HG03060 (cell line): ENCODE measurements around the gene ZBTB46.
"Not testable (repeated sequence)": the region's sequence is repeated elsewhere in the genome, so short reads cannot be mapped to it uniquely, and the experiment has no call there.

ENCODE experiments used
- ATAC-seq: cut with Tn5 transposase; IDR thresholded peaks from one replicate; pipeline ENCODE4 v1.9.1; 2021; ENCODE audit warnings: low read depth, moderate number of reproducible peaks; ENCODE audit not compliant: unreplicated experiment

The ZBTB46 gene

GRCh38 chr20:63792866-63793265 is 38.2 kb downstream of the ZBTB46 start:
- no peak for ATAC-seq

GRCh38 chr20:63791497-63792156 is 39.4 kb downstream of the ZBTB46 start:
- ATAC-seq: no peak

- no peak for ATAC-seq
Measured at GRCh38 chr20:63790572-63791168, 40.4 kb downstream of the ZBTB46 start.

GRCh38 chr20:63789836-63790571 is 41.1 kb downstream of the ZBTB46 start:
- no peak for ATAC-seq

- no peak for ATAC-seq
Measured at GRCh38 chr20:63787749-63788148, 43.3 kb downstream of the ZBTB46 start.

- ATAC-seq: no peak
Measured at GRCh38 chr20:63787302-63787701, 43.8 kb downstream of the ZBTB46 start.

GRCh38 chr20:63785691-63786131 is 45.4 kb downstream of the ZBTB46 start:
- ATAC-seq: no peak

- ATAC-seq: no peak
Measured at GRCh38 chr20:63783970-63784369, 47.1 kb downstream of the ZBTB46 start.

- ATAC-seq: no peak
Measured at GRCh38 chr20:63782521-63782971, 48.5 kb downstream of the ZBTB46 start.

- ATAC-seq: no peak
Measured at GRCh38 chr20:63782051-63782471, 49.0 kb downstream of the ZBTB46 start.

- ATAC-seq: no peak
Measured at GRCh38 chr20:63781181-63781580, 49.9 kb downstream of the ZBTB46 start.

- ATAC-seq: no peak
Measured at GRCh38 chr20:63778857-63779256, 52.2 kb downstream of the ZBTB46 start.

GRCh38 chr20:63778034-63778752 is 52.9 kb downstream of the ZBTB46 start:
- no peak for ATAC-seq

- ATAC-seq: no peak
Measured at GRCh38 chr20:63777614-63778013, 53.5 kb downstream of the ZBTB46 start.

- not testable (repeated sequence) for ATAC-seq
Measured at GRCh38 chr20:63776875-63777274, 54.2 kb downstream of the ZBTB46 start.

- no peak for ATAC-seq
Measured at GRCh38 chr20:63775096-63775978, 55.7 kb downstream of the ZBTB46 start.

GRCh38 chr20:63774306-63774705 is 56.8 kb downstream of the ZBTB46 start:
- no peak for ATAC-seq

- ATAC-seq: no peak
Measured at GRCh38 chr20:63773571-63774241, 57.4 kb downstream of the ZBTB46 start.

- no peak for ATAC-seq
Measured at GRCh38 chr20:63772781-63773518, 58.1 kb downstream of the ZBTB46 start.
